GM12878 (cell line): ENCODE measurements around the gene GRK6. TPM values are rescaled to one million over a fixed set of nuclear protein-coding genes. Genes with fewer than 3 reads are reported as not detected.

Experiments
- ATAC-seq: fragments of 200-7000 bp; cut with Tn5 transposase; 3 replicates; pipeline ENCODE4 v1.9.1; 2020; ENCODE audit warnings: mild to moderate bottlenecking, moderate library complexity
- BruUV-seq: library from RNA; stranded (reverse); fragments of 400-500 nt; replicated peaks from 2 replicates; lab custom pipeline; 2021; lab: Mats Ljungman, UMichigan
- CTCF ChIA-PET: fragments of 300-600 bp; sonication (Branson Sonifier 250); formaldehyde crosslinking; extraction: SDS; loops from one replicate; lab custom pipeline; 2021; ENCODE audit warnings: inconsistent platforms; lab: Yijun Ruan, JAX
- POLR2A ChIA-PET: fragments of 350-600 bp; formaldehyde crosslinking; extraction: SDS; loops from one replicate; lab custom pipeline; 2021; ENCODE audit warnings: inconsistent platforms; lab: Charles Lee
- RAD21 ChIA-PET: fragments of 300-600 bp; sonication (Branson Sonifier 250); formaldehyde crosslinking; loops from one replicate; lab custom pipeline; 2023; ENCODE audit warnings: antibody characterized with exemption; ENCODE audit not compliant: unreplicated experiment; lab: Charles Lee
- SMC1A ChIA-PET: fragments of 300-600 bp; sonication (Branson Sonifier 250); formaldehyde crosslinking; loops from one replicate; lab custom pipeline; 2023; ENCODE audit not compliant: unreplicated experiment, uncharacterized antibody; lab: Charles Lee
- DNase-seq: peaks from one replicate; pipeline ENCODE4 v3.0.0-alpha.2; 2011; ENCODE audit warnings: low read depth, low spot score
- FAIRE-seq: peaks from 3 replicates; lab custom pipeline; 2011; peaks lifted over from hg19 to GRCh38; lab: Jason Lieb, UNC
- H2AFZ ChIP-seq: 2 replicates; pipeline ENCODE4 v1.6.0; 2011; ENCODE audit warnings: low read depth, low read length, control low read depth; ENCODE audit not compliant: control insufficient read depth
- H3K27ac ChIP-seq: 2 replicates; pipeline ENCODE4 v1.5.1; 2011; ENCODE audit warnings: control low read depth; ENCODE audit not compliant: control insufficient read depth, insufficient read depth
- H3K27me3 ChIP-seq, 2 experiments: replicated peaks in 1 of 2; 2 replicates each; pipeline versions ENCODE4 v1.6.0 to v1.6.1; 2011; ENCODE audit warnings: low read length in 1 of 2; ENCODE audit not compliant: control insufficient read depth in 2 of 2, insufficient read depth in 2 of 2
- H3K36me3 ChIP-seq, 2 experiments: 2 replicates each; pipeline ENCODE4 v1.5.1; 2011; ENCODE audit warnings: low read length in 1 of 2; ENCODE audit not compliant: control insufficient read depth in 2 of 2, insufficient read depth in 2 of 2
- H3K4me1 ChIP-seq: 2 replicates; pipeline ENCODE4 v1.6.1; 2011; ENCODE audit warnings: mild to moderate bottlenecking, low read length, moderate library complexity, mixed read lengths; ENCODE audit not compliant: control insufficient read depth, insufficient read depth
- H3K4me2 ChIP-seq: 2 replicates; pipeline ENCODE4 v1.6.0; 2011; ENCODE audit warnings: control low read depth; ENCODE audit not compliant: control insufficient read depth, insufficient read depth
- H3K4me3 ChIP-seq: fragments of 200-600 bp; sonication (generic); 2 replicates; pipeline ENCODE4 v1.5.1; 2016
- H3K79me2 ChIP-seq: 2 replicates; pipeline ENCODE4 v1.6.0; 2011; ENCODE audit warnings: low read length; ENCODE audit not compliant: control insufficient read depth, insufficient read depth
- H3K9ac ChIP-seq: 2 replicates; pipeline ENCODE4 v1.8.0; 2011; ENCODE audit warnings: low read length, control low read depth, mixed read lengths; ENCODE audit not compliant: control insufficient read depth, insufficient read depth
- H3K9me3 ChIP-seq: replicated peaks from 3 replicates; pipeline ENCODE4 v1.5.1; 2011; ENCODE audit warnings: mild to moderate bottlenecking, low read length; ENCODE audit not compliant: control insufficient read depth, insufficient read depth
- H4K20me1 ChIP-seq: 2 replicates; pipeline ENCODE4 v1.6.0; 2011; ENCODE audit not compliant: control insufficient read depth, insufficient read depth
- CBX5 ChIP-seq: sonication (generic); IDR thresholded peaks from 2 replicates; pipeline ENCODE4 v1.6.1; 2016; ENCODE audit warnings: low read depth, moderate library complexity, mild to moderate bottlenecking, inconsistent platforms
- JUNB ChIP-seq: IDR thresholded peaks from 2 replicates; pipeline ENCODE4 v1.6.1; 2016; ENCODE audit warnings: antibody characterized with exemption, mild to moderate bottlenecking
- NFIC ChIP-seq: IDR thresholded peaks from 2 replicates; pipeline ENCODE4 v1.6.1; 2012; ENCODE audit warnings: low read depth, mild to moderate bottlenecking, inconsistent platforms, low read length, moderate library complexity
- NR2C2 ChIP-seq: IDR thresholded peaks from 2 replicates; pipeline ENCODE4 v1.6.1; 2011; ENCODE audit warnings: borderline replicate concordance, low read depth; ENCODE audit not compliant: control insufficient read depth, insufficient read length
- SPI1 ChIP-seq: IDR thresholded peaks from 2 replicates; pipeline ENCODE4 v1.6.1; 2011; ENCODE audit warnings: low read depth, mild to moderate bottlenecking, low read length, moderate library complexity, borderline replicate concordance; ENCODE audit not compliant: insufficient read depth
- WGBS: methylation state at CpG from one replicate; pipeline ENCODE4 v1.1.6; 2016; ENCODE audit warnings: low lambda C conversion rate; ENCODE audit not compliant: insufficient replicate concordance, insufficient coverage; ENCODE audit errors: missing lambda C conversion rate; 5-methylcytosine and 5-hydroxymethylcytosine counted together
- in situ Hi-C: fragments of 300-500 bp; cut with MboI; formaldehyde crosslinking; loops from 9 replicates; pipeline ENCODE4 v1.14.3; 2018; ENCODE audit warnings: mixed read lengths
- intact Hi-C: fragments of 100-400 bp; cut with micrococcal nuclease; formaldehyde crosslinking; loops from one replicate; pipeline ENCODE4 v1.14.2; 2022; ENCODE audit not compliant: unreplicated experiment
- polyA plus RNA-seq, 11 experiments: library from polyadenylated mRNA; depleted of rRNA in 4 of 11; unstranded in 6 of 11; stranded (reverse) in 5 of 11; fragments of >200 nt; fragmentation: Nextera tagmentation in 4 of 11; fragmentation: Illumina TruSeq in 1 of 11; extraction: Ambion mirVana in 4 of 11; extraction: Trizol in 1 of 11; gene quantifications; 1 replicate in 1 of 11; 2 replicates in 10 of 11; pipeline versions ENCODE4 v1.2.1 to v1.2.3, GENCODE V29; 2011 to 2016; ENCODE audit warnings: inconsistent platforms in 2 of 11, missing spikeins in 2 of 11, low read depth in 1 of 11
- total RNA-seq, 4 experiments: library from RNA; depleted of rRNA in 3 of 4; stranded (reverse); fragments of >200 nt in 3 of 4; fragmentation: Illumina TruSeq in 1 of 4; extraction: Trizol in 1 of 4; gene quantifications; 2 replicates each; pipeline versions ENCODE4 v1.2.1 to v1.2.3, GENCODE V29; 2013 to 2021
- TF ChIP-seq, protein P1 (sequence below): fragments of 450-650 bp; IDR thresholded peaks from 2 replicates; pipeline ENCODE4 v1.6.1; 2016; ENCODE audit warnings: mild to moderate bottlenecking

GRK6 gene
- total and polyA plus RNA-seq, 10 of the 15 experiments (the other 5 are each of a cell fraction or from before 2014, with no cell fraction given) = 0.79 to 124 (median 41.6) TPM

DNA sequence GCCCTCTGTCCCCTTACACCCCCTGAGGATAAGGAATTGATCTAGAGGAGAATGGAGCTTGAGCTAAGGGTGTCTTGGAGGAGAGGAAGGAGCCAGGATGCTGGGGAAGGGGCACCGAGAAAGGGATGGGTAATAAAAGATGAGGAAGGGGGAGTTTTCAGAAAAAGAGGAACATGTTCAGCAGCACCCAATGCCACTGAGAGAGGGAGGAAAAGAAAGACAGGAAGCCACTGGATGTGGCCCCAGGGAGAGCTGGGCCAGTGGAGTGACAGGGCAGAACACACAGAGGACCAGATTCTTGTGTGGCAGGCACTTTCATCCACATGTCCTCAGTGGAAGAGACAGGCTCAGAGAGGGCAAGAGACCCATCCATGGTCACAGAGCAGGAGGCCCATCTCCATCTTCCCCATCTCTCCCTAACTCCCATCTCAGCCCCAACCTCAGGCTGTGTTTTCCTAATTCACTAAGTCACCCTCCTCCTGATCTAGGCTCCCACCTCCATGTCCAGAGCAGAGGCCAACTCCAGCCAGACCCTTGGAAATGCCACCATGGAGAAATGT is 33.2 kb upstream of the GRK6 start:
- in situ Hi-C loops (loop anchor here (25.0 kb wide), 1 partner anchor 1356 kb away; no protein-coding TSS in a partner anchor), intact Hi-C loops (loop anchor here (5.0 kb wide), 1 partner anchor 199 kb away; the partner anchor contains the start of gene TMED9)
- no peaks in the 10 kb centered on the region for H3K36me3 ChIP-seq
- RAD21 ChIA-PET = interaction anchor here (0.8 to 6.2 kb wide), 6 partner anchors 9 to 84 kb away, joined by 3 to 108 read pairs (median 7); no protein-coding TSS in a partner anchor
- CTCF ChIA-PET = interaction anchor here (0.6 to 8.4 kb wide), 14 partner anchors 9 to 670 kb away, joined by 3 to 240 read pairs (median 4); partner anchors contain the start of genes MXD3, PFN3 and SLC34A1
- no TSS peak for BruUV-seq
- no peak overlapping the region for H3K4me3 ChIP-seq
- TF ChIP-seq NFIC = no peak
- TF ChIP-seq, protein P1, sequence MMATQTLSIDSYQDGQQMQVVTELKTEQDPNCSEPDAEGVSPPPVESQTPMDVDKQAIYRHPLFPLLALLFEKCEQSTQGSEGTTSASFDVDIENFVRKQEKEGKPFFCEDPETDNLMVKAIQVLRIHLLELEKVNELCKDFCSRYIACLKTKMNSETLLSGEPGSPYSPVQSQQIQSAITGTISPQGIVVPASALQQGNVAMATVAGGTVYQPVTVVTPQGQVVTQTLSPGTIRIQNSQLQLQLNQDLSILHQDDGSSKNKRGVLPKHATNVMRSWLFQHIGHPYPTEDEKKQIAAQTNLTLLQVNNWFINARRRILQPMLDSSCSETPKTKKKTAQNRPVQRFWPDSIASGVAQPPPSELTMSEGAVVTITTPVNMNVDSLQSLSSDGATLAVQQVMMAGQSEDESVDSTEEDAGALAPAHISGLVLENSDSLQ = 0 out of 2 replicates have a peak, but pooled peaks have one; percentile 11
- no peak overlapping the region for H3K4me2 ChIP-seq
- no peaks in the 10 kb centered on the region for H4K20me1 ChIP-seq
- FAIRE-seq (no peak), DNase-seq (no peak), ATAC-seq (no peak)
- H3K4me1 ChIP-seq = peaks cover 22% of the 10 kb centered on the region
- H3K9ac ChIP-seq = no peak overlapping the region
- no peaks in the 10 kb centered on the region for H3K27me3 ChIP-seq
- H2AFZ ChIP-seq = no peak overlapping the region
- H3K79me2 ChIP-seq = no peaks in the 10 kb centered on the region
- no peak overlapping the region for H3K27ac ChIP-seq
- 67% methylated on average over 1 of the region's 1 CpG for WGBS
- SMC1A ChIA-PET = interaction anchor here (0.6 to 5.2 kb wide), 8 partner anchors 10 to 109 kb away, joined by 3 to 97 read pairs (median 4); partner anchors contain the start of gene PFN3
- no peaks in the 10 kb centered on the region for H3K9me3 ChIP-seq
- POLR2A ChIA-PET = interaction anchor here (1.0 to 6.0 kb wide), 6 partner anchors 10 to 116 kb away, joined by 3 to 56 read pairs (median 4); partner anchors contain the start of gene GRK6

DNA sequence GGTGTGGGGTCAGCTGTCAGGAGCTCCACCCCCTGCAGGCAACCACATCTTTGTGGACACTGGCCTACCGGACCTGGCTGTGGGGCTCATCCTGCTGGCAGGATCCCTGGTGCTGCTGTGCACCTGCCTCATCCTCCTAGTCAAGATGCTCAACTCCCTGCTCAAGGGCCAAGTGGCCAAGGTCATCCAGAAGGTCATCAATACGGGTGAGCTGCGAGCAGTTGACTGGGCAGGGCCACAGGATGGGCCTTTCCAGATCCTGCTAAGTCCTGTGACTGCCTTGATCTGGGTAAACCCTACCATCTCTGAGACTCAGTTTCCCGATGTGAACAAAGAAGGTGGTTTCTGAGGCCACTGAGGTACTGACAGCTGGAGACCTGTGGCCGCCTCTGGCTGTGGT is 32.5 kb upstream of the GRK6 start:
- TF ChIP-seq JUNB (no peak), NR2C2 (no peak), SPI1 (no peak), CBX5 (no peak)
- ATAC-seq = no peak
- POLR2A ChIA-PET = interaction anchor here (1.0 to 6.0 kb wide), 6 partner anchors 10 to 115 kb away, joined by 3 to 56 read pairs (median 4); partner anchors contain the start of gene GRK6

More for the DNA sequence above, 32.5 kb upstream of the GRK6 start:
- CTCF ChIA-PET = interaction anchor here (0.6 to 8.4 kb wide), 5 partner anchors 9 to 142 kb away, joined by 3 to 240 read pairs (median 11); partner anchors contain the start of genes PFN3 and SLC34A1
- Histone ChIP-seq H3K36me3 (no peaks in the 10 kb centered on the region), H3K27ac (no peak overlapping the region), H3K9me3 (no peaks in the 10 kb centered on the region), H3K4me3 (no peak overlapping the region), H3K9ac (no peak overlapping the region), H3K4me2 (no peak overlapping the region), H3K27me3 (no peaks in the 10 kb centered on the region), H3K4me1 (peaks cover 15% of the 10 kb centered on the region), H3K79me2 (no peaks in the 10 kb centered on the region), H4K20me1 (no peaks in the 10 kb centered on the region), H2AFZ (no peak overlapping the region)
- FAIRE-seq (no peak), DNase-seq (no peak)
- no TSS peak for BruUV-seq
- SMC1A ChIA-PET = interaction anchor here (0.6 to 1.0 kb wide), 3 partner anchors 10 to 1158 kb away, joined by 3 read pairs; no protein-coding TSS in a partner anchor
- in situ Hi-C loops (loop anchor here (25.0 kb wide), 1 partner anchor 1357 kb away; no protein-coding TSS in a partner anchor), intact Hi-C loops (loop anchor here (5.0 kb wide), 1 partner anchor 198 kb away; the partner anchor contains the start of gene TMED9)
- WGBS = 63% methylated on average over 5 of the region's 5 CpGs
- RAD21 ChIA-PET = interaction anchor here (1.1 to 6.2 kb wide), 3 partner anchors 34 to 85 kb away, joined by 3 to 108 read pairs (median 6); no protein-coding TSS in a partner anchor
